T1000 (cell line): ENCODE results near the gene SLC30A3.

ENCODE experiments used
- DNase-seq: peaks from one replicate; lab custom pipeline; 2025; ENCODE audit warnings: mixed read lengths; lab: John Stamatoyannopoulos, UW

SLC30A3 gene

DNA sequence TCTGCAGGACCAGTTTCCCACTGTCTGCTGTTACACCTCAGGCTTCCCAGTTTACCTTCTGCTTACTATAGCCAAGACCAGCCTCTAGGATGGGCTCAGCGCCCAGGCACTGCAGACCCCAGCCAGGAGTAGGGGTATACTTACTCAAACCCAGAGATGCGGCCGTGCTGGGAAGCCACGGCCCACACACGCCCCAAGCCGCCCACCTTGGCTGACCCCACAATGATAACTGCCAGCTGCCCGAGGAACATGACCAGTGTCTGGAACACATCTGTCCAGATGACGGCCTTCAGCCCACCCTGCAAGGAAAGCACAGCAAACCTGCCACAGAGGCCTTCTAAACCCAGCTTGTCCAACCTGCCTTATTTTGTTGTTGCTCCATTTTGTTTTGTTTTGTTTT, 57.6 kb downstream of the SLC30A3 start:
- DNase-seq = no peak

DNA sequence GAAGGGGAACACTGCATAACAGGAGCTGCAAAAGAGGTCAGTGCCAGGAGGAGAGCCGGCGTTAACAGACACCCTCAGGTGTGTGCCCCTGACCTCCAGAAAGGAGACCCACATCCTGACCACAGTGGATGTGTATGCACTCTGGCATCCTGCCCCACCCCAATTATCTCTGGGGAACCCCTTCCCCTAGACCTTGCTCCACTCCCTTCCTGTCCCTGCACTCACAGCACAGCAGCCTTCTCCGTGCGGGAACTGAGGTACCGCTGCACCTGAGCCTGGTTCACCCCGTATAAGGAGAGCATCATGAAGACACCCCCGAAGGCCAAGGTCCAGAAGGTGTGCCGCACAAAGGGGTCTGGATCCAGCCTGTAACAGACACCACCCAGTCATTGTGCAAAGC, 58.3 kb downstream of the SLC30A3 start:
- DNase-seq = no peak

DNA sequence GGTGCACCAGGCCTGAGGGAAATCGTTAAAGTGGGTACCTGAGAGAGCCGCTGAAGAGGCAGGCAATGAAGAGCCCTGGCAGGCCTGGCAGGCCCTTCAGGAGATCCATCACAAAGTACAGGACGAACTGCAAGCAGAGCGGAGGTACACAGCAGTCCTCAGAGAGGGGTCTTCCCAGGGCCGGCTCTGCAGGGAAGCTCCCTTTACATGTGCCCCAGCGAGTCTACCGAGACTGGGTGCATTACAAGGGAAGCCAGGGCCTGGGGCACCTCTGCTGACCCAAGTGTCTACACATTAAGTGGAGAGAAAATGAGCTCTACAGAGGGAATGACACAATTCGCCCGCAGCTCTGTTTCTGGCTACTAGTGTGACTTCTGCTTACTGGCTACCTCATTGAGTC, 59.1 kb downstream of the SLC30A3 start:
- DNase-seq = no peak
